ENCODE results near the gene TRABD2B. TPM values are rescaled to one million over a fixed set of nuclear protein-coding genes. Genes with fewer than 3 reads are reported as not detected.

TRABD2B gene
- total and polyA plus RNA-seq, 2 donors (not counting 3 experiments of a cell fraction or from before 2014, with no cell fraction given) = not detected

DNA sequence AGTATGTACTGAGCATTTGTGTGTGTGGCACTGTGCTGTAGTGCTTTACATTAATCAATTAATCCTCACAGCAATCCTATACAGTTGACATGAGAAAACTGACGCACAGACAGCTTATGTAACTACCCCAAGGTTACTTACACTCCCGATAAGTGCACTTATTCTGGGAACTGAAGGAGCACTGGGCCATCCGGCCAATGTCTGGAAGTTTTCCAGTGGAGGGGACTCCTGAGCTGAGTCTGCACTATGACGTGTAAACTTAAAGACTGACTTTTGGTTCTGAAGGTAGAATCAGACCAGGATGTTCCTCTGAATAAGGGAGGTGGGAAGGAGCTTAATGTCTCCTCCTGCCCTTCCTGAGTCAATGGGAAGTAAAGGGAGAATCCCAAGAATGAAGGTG, 12.2 kb downstream of the TRABD2B start:
- Histone ChIP-seq H3K9ac (replicated peaks; ENCODE audit: extremely low read depth, insufficient read depth, low read length) (no peak overlapping the region), H3K9me1 (replicated peaks; ENCODE audit: control insufficient read depth, extremely low read depth, insufficient read depth, low read length) (no peaks in the 10 kb centered on the region), H3K9me3 (replicated peaks; ENCODE audit: control insufficient read depth, insufficient read depth, low read length) (no peaks in the 10 kb centered on the region), H3K4me1 (ENCODE audit: control insufficient read depth, extremely low read depth, insufficient read depth, low read length) (no peaks in the 10 kb centered on the region), H3K4me3 (replicated peaks in 1 of 3; ENCODE audit: insufficient read depth in 1 of 3, low read depth in 1 of 3, low read length in 3 of 3) (no peak overlapping the region), H3K4me2 (ENCODE audit: insufficient read depth, low read length) (no peak overlapping the region), H4K20me1 (replicated peaks; ENCODE audit: control insufficient read depth, extremely low read depth, insufficient read depth, low read length) (no peaks in the 10 kb centered on the region), H3K36me3 (ENCODE audit: control insufficient read depth in 2 of 2, extremely low read depth in 1 of 2, insufficient read depth in 2 of 2, low read length in 2 of 2) (no peaks in the 10 kb centered on the region), H3K79me2 (ENCODE audit: control insufficient read depth, insufficient read depth, low read length) (no peaks in the 10 kb centered on the region), H3K27me3 (ENCODE audit: control insufficient read depth in 2 of 2, insufficient read depth in 2 of 2, low read length in 2 of 2) (peaks cover 14 to 16% of the 10 kb centered on the region in 2 experiments), H3K27ac (ENCODE audit: insufficient read depth, low read depth, low read length) (no peak overlapping the region), H2AFZ (ENCODE audit: low read depth, low read length) (no peak overlapping the region)
- no TSS peak for BruUV-seq (replicated peaks)
- ChIA-PET CTCF (interaction anchor here (0.9 to 1.0 kb wide), 2 partner anchors 10 to 14 kb away, joined by 4 to 6 read pairs; no protein-coding TSS in a partner anchor), POLR2A (no interaction called here)
- DNase-seq (ENCODE audit: low read depth, low spot score) (no peak), FAIRE-seq (no peak)
- TF ChIP-seq JUN (IDR thresholded peaks at IDR 0.05; ENCODE audit: borderline replicate concordance, insufficient read depth, insufficient read length, low read depth) = no peak
- no peak for TF ChIP-seq POLR2AphosphoS5 (IDR thresholded peaks at IDR 0.05; ENCODE audit: insufficient read depth, low read depth, low read length)
- no peak for TF ChIP-seq FOS (IDR thresholded peaks at IDR 0.05; ENCODE audit: borderline replicate concordance, insufficient read depth, low read length)
- TF ChIP-seq EZH2 (IDR thresholded peaks at IDR 0.05; ENCODE audit: borderline replicate concordance, low read depth, low read length, severe bottlenecking) = no peak
- TF ChIP-seq MYC (IDR thresholded peaks at IDR 0.05; ENCODE audit: low read depth, low read length) = no peak
- TF ChIP-seq, protein P1, sequence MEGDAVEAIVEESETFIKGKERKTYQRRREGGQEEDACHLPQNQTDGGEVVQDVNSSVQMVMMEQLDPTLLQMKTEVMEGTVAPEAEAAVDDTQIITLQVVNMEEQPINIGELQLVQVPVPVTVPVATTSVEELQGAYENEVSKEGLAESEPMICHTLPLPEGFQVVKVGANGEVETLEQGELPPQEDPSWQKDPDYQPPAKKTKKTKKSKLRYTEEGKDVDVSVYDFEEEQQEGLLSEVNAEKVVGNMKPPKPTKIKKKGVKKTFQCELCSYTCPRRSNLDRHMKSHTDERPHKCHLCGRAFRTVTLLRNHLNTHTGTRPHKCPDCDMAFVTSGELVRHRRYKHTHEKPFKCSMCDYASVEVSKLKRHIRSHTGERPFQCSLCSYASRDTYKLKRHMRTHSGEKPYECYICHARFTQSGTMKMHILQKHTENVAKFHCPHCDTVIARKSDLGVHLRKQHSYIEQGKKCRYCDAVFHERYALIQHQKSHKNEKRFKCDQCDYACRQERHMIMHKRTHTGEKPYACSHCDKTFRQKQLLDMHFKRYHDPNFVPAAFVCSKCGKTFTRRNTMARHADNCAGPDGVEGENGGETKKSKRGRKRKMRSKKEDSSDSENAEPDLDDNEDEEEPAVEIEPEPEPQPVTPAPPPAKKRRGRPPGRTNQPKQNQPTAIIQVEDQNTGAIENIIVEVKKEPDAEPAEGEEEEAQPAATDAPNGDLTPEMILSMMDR (IDR thresholded peaks at IDR 0.05; ENCODE audit: extremely low read depth in 1 of 2, insufficient read depth in 1 of 2, low read depth in 1 of 2, low read length in 2 of 2) = no peak
- TF ChIP-seq, protein P2, sequence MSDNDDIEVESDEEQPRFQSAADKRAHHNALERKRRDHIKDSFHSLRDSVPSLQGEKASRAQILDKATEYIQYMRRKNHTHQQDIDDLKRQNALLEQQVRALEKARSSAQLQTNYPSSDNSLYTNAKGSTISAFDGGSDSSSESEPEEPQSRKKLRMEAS (IDR thresholded peaks at IDR 0.05; ENCODE audit: insufficient read depth, insufficient read length) = no peak
- TF ChIP-seq GATA2 (IDR thresholded peaks at IDR 0.05; ENCODE audit: insufficient read depth, insufficient read length, low read depth, low read length) = no peak
- TF ChIP-seq POLR2A (IDR thresholded peaks at IDR 0.05; ENCODE audit: low read depth, low read length) = no peak
- intact Hi-C loops (cut with micrococcal nuclease) (no loop called here), dilution Hi-C loops (cut with MboI; ENCODE audit: extremely low pct_ligation_motif_present, low sequenced_read_pairs) (no loop called here)
